ENCODE measurements around the gene ASCC2. TPM values are rescaled to one million over a fixed set of nuclear protein-coding genes. Genes with fewer than 3 reads are reported as not detected.
"Not testable (repeated sequence)": the region's sequence is repeated elsewhere in the genome, so short reads cannot be mapped to it uniquely, and the experiment has no call there.

Gene ASCC2
- total RNA-seq, 2 donors from 2014 or later = 52.8 to 77.0 TPM

DNA sequence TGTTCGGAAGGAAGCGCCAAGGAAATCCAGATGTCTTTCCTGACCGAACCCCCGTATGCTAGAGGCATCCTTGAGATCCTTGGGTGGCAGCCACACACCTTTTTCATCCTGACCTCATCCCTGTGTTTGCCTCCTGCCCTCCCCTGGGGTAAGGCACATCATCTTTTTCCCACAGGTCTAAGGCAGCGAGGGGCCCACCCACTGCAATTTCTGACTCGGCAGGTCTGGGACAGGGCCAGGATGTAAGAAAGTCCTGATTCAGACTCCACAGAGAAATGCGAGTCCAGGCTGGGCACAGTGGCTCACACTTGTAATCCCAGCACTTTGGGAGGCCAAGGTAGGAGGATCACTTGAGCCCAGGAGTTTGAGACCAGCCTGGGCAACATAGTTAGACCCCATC is 81.7 kb downstream of the ASCC2 start:
- no peak overlapping the region for H3K4me3 ChIP-seq
- no peak overlapping the region for H3K9ac ChIP-seq (ENCODE audit: low read depth in 2 of 2, low read length in 2 of 2)
- intact Hi-C loops (cut with DNase I) = no loop called here
- no peak for DNase-seq
- TF ChIP-seq, protein P1, sequence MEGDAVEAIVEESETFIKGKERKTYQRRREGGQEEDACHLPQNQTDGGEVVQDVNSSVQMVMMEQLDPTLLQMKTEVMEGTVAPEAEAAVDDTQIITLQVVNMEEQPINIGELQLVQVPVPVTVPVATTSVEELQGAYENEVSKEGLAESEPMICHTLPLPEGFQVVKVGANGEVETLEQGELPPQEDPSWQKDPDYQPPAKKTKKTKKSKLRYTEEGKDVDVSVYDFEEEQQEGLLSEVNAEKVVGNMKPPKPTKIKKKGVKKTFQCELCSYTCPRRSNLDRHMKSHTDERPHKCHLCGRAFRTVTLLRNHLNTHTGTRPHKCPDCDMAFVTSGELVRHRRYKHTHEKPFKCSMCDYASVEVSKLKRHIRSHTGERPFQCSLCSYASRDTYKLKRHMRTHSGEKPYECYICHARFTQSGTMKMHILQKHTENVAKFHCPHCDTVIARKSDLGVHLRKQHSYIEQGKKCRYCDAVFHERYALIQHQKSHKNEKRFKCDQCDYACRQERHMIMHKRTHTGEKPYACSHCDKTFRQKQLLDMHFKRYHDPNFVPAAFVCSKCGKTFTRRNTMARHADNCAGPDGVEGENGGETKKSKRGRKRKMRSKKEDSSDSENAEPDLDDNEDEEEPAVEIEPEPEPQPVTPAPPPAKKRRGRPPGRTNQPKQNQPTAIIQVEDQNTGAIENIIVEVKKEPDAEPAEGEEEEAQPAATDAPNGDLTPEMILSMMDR (IDR thresholded peaks at IDR 0.05) = no peak
- H3K9me3 ChIP-seq = no peaks in the 10 kb centered on the region
- H3K4me1 ChIP-seq = no peaks in the 10 kb centered on the region
- no peaks in the 10 kb centered on the region for H3K27me3 ChIP-seq
- H3K27ac ChIP-seq = no peak overlapping the region
- H3K36me3 ChIP-seq = no peaks in the 10 kb centered on the region

DNA sequence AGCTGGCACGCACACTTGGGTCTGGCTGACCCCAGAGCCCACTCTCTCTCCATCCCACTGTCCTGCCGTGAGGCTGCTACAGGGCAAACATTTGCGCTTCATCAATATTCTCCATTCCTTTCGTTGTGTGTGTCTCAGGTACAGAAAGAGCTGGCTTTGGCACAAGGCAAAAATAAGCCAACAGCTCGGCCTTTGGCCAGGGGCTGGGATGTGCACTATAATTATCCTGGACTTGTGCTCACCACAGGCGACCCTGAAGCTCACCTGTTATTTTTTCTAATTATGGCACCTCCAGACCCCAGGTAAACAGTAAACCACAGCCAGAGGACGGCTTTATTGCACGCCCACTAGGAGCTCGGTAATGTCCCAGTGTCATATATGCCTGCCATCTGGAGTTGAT is 82.2 kb downstream of the ASCC2 start:
- no peaks in the 10 kb centered on the region for H3K27me3 ChIP-seq
- H3K9ac ChIP-seq (ENCODE audit: low read depth in 2 of 2, low read length in 2 of 2) = no peak overlapping the region
- no peaks in the 10 kb centered on the region for H3K4me1 ChIP-seq
- no peaks in the 10 kb centered on the region for H3K9me3 ChIP-seq
- intact Hi-C loops (cut with DNase I) = no loop called here
- no peaks in the 10 kb centered on the region for H3K36me3 ChIP-seq
- no peak overlapping the region for H3K27ac ChIP-seq
- no peak overlapping the region for H3K4me3 ChIP-seq
- TF ChIP-seq, protein P1 (IDR thresholded peaks at IDR 0.05) = no peak
- DNase-seq = no peak

DNA sequence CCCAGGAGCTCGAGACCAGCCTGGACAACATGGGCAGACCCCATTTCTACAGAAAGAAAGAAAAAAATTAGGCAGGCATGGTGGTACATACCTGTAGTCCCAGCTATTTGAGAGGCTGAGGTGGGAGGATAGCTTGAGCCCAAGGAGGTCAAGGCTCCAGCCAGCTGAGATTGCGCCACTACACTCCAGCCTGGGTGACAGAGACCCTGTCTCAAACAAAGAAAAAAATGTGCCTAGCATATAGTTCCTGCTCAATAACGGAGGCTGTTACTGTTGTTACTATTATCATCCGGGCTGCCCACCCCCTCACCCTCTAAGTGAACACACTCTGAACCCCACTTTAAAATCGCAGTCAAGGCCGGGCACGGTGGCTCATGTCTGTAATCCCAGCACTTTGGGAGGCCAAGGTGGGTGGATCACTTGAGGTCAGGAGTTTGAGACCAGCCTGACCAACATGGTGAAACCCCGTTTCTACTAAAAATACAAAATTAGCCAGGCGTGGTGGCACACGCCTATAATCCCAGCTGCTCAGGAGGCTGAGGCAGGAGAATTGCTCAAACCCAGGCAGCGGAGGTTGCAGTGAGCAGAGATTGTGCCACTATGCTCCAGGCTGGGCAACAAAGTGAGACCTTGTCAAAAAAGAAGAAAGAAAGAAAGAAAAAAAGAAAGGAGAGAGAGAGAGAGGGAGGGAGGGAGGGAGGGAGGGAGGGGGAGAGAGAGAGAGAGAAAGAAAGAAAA is 83.2 kb downstream of the ASCC2 start:
- H3K9me3 ChIP-seq; H3K27me3 ChIP-seq; intact Hi-C loops (cut with DNase I); H3K4me1 ChIP-seq; H3K36me3 ChIP-seq; H3K27ac ChIP-seq; DNase-seq; H3K4me3 ChIP-seq; H3K9ac ChIP-seq (ENCODE audit: low read depth in 2 of 2, low read length in 2 of 2): not testable (repeated sequence)

DNA sequence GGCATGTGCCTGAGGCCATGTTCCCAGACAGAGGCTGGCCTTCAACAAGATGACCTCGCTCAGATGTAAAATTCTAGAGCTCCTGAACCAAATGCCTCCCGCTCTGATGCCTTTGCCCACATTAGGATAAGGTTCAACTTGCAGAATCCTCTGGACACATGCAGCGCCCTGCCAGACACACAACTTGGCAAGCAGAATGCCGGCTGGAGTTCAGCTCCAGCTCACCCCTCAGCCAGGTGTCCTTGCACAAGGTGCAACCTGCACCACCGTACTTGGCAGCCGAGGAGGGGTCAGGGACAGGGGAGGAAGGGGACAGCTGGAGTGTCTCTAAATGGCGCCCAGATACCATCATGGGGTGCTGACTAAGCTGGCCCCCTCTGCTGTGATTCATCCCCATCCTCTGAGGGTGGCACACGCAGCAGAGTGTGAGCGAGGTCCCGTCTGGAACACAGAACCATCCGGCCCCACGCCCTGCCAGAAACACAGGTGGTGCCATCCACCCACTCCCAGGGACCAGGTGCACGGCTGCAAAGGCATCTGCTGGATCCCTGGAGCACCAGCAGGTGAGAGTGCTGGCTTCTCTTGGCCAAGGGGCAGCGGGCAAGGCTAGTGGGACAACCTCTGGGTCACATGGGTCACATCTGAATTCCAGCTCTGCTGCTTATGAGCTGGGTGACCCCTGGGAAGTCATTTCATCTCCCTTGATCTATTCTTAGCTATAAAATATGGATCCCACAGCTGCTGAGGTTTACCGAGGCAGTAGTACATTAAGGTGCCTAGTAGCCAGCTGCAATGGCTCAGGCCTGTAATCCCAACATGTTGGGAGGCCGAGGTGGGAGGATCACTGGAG is 84.0 kb downstream of the ASCC2 start:
- intact Hi-C loops (cut with DNase I) = no loop called here
- TF ChIP-seq, protein P1 (IDR thresholded peaks at IDR 0.05) = no peak

DNA sequence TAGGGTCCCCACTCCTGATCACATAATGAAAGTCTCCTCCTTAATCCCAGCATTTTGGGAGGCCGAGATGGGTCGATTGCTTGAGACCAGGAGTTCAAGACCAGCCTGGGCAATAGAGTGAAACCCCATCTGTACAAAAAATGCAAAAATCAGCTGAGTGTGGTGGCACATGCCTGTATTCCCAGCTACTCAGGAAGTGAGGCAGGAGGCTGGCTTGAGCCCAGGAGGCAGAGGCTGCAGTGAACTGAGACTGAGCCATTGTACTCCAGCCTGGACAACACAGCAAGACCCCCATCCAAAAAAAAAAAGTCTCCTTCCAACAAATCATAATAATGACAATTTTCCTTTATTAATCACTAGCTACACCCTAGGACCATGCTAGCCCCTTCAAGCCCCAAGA is 86.4 kb downstream of the ASCC2 start:
- no peaks in the 10 kb centered on the region for H3K4me1 ChIP-seq
- DNase-seq = no peak
- intact Hi-C loops (cut with DNase I) = no loop called here
- H3K4me3 ChIP-seq = no peak overlapping the region
- no peaks in the 10 kb centered on the region for H3K36me3 ChIP-seq
- no peak overlapping the region for H3K9ac ChIP-seq (ENCODE audit: low read depth in 2 of 2, low read length in 2 of 2)
- H3K9me3 ChIP-seq = no peaks in the 10 kb centered on the region
- TF ChIP-seq, protein P1 (IDR thresholded peaks at IDR 0.05) = no peak
- no peaks in the 10 kb centered on the region for H3K27me3 ChIP-seq
- no peak overlapping the region for H3K27ac ChIP-seq

More for the DNA sequence above, 84.0 kb downstream of the ASCC2 start:
- Histone ChIP-seq H3K27me3 (no peaks in the 10 kb centered on the region), H3K4me1 (no peaks in the 10 kb centered on the region), H3K4me3 (no peak overlapping the region), H3K9me3 (no peaks in the 10 kb centered on the region), H3K36me3 (no peaks in the 10 kb centered on the region), H3K27ac (no peak overlapping the region), H3K9ac (ENCODE audit: low read depth in 2 of 2, low read length in 2 of 2) (no peak overlapping the region)
- DNase-seq = no peak
